ENCODE data around the gene KRTAP12-1.

GRCh38 chr21:44730028-44730395, 48.0 kb upstream of the KRTAP12-1 start:
- TF ChIP-seq, protein P1, sequence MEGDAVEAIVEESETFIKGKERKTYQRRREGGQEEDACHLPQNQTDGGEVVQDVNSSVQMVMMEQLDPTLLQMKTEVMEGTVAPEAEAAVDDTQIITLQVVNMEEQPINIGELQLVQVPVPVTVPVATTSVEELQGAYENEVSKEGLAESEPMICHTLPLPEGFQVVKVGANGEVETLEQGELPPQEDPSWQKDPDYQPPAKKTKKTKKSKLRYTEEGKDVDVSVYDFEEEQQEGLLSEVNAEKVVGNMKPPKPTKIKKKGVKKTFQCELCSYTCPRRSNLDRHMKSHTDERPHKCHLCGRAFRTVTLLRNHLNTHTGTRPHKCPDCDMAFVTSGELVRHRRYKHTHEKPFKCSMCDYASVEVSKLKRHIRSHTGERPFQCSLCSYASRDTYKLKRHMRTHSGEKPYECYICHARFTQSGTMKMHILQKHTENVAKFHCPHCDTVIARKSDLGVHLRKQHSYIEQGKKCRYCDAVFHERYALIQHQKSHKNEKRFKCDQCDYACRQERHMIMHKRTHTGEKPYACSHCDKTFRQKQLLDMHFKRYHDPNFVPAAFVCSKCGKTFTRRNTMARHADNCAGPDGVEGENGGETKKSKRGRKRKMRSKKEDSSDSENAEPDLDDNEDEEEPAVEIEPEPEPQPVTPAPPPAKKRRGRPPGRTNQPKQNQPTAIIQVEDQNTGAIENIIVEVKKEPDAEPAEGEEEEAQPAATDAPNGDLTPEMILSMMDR (conservative IDR thresholded peaks at IDR 0.05; ENCODE audit: low read depth, low read length) = no peak
- TF ChIP-seq EZH2 (IDR thresholded peaks at IDR 0.05; ENCODE audit: borderline replicate concordance, low read depth, low read length, poor library complexity, severe bottlenecking) = no peak
